Neural cell (in vitro differentiated cells): ENCODE data around the gene INPP5A. TPM values are rescaled to one million over a fixed set of nuclear protein-coding genes. Genes with fewer than 3 reads are reported as not detected.
A peak's percentile ranks its signal among the peaks of the same experiment; 100 is the strongest.

ENCODE experiments used
- H2AFZ ChIP-seq: fragments of 200-600, 300-800 bp; sonication (generic), shearing (Covaris generic); 2 replicates; pipeline ENCODE4 v1.6.0; 2014; ENCODE audit warnings: low read depth, mild to moderate bottlenecking, antibody characterized with exemption, low read length, moderate library complexity
- H3F3A ChIP-seq: fragments of 200-600 bp; shearing (Covaris generic); 2 replicates; pipeline ENCODE4 v1.6.1; 2016; ENCODE audit warnings: mild to moderate bottlenecking, moderate library complexity, mixed read lengths, antibody characterized with exemption, low read length; ENCODE audit not compliant: insufficient read depth, poor library complexity, severe bottlenecking
- H3K27ac ChIP-seq: fragments of 200-600, 300-800 bp; sonication (generic), shearing (Covaris generic); 2 replicates; pipeline ENCODE4 v1.5.1; 2014; ENCODE audit warnings: mild to moderate bottlenecking, low read length, moderate library complexity
- H3K27me3 ChIP-seq: fragments of 300-800, 200-600 bp; sonication (generic), shearing (Covaris generic); 2 replicates; pipeline ENCODE4 v1.6.0; 2014; ENCODE audit warnings: mild to moderate bottlenecking, low read depth, low read length, moderate library complexity; ENCODE audit not compliant: insufficient read depth
- H3K36me3 ChIP-seq: fragments of 300-800, 200-600 bp; sonication (generic), shearing (Covaris generic); 2 replicates; pipeline ENCODE4 v1.5.1; 2014; ENCODE audit warnings: mild to moderate bottlenecking, antibody characterized with exemption, low read length, moderate library complexity; ENCODE audit not compliant: insufficient read depth
- H3K4me2 ChIP-seq: fragments of 300-800, 200-600 bp; sonication (generic), shearing (Covaris generic); 2 replicates; pipeline ENCODE4 v1.6.0; 2014; ENCODE audit warnings: mild to moderate bottlenecking, low read length
- H3K4me3 ChIP-seq: fragments of 300-800, 200-600 bp; sonication (generic), shearing (Covaris generic); 2 replicates; pipeline ENCODE4 v1.5.1; 2014; ENCODE audit warnings: mild to moderate bottlenecking, low read length, moderate library complexity
- H3K79me2 ChIP-seq: fragments of 200-600 bp; shearing (Covaris generic); replicated peaks from 2 replicates; pipeline ENCODE4 v1.6.0; 2014; ENCODE audit warnings: mild to moderate bottlenecking, low read length, moderate library complexity; ENCODE audit not compliant: insufficient read depth
- H3K9ac ChIP-seq: fragments of 300-800, 200-600 bp; sonication (generic), shearing (Covaris generic); 2 replicates; pipeline ENCODE4 v1.6.1; 2016; ENCODE audit warnings: mild to moderate bottlenecking, low read length, mixed read lengths
- H3K9me2 ChIP-seq: fragments of 200-600 bp; shearing (Covaris generic); 2 replicates; pipeline ENCODE4 v1.6.1; 2016; ENCODE audit warnings: mild to moderate bottlenecking, low read length, mixed read lengths; ENCODE audit not compliant: insufficient read depth
- H3K9me3 ChIP-seq: fragments of 200-600, 300-800 bp; sonication (generic), shearing (Covaris generic); 2 replicates; pipeline ENCODE4 v1.6.1; 2016; ENCODE audit warnings: mild to moderate bottlenecking, mixed run types, low read length, moderate library complexity, mixed read lengths
- H4K20me1 ChIP-seq: fragments of 200-600 bp; shearing (Covaris generic); 2 replicates; pipeline ENCODE4 v1.6.1; 2016; ENCODE audit warnings: mild to moderate bottlenecking, mixed run types; ENCODE audit not compliant: insufficient read depth
- EP300 ChIP-seq: fragments of 450-650 bp; conservative IDR thresholded peaks from 2 replicates; pipeline ENCODE4 v1.6.1; 2014; ENCODE audit warnings: antibody characterized with exemption, mild to moderate bottlenecking, moderate library complexity; ENCODE audit not compliant: poor library complexity, severe bottlenecking
- EZH2 ChIP-seq: fragments of 200-600, 300-800 bp; shearing (Covaris generic), sonication (generic); IDR thresholded peaks from 2 replicates; pipeline ENCODE4 v1.6.1; 2014; ENCODE audit warnings: antibody characterized with exemption, low read length, borderline replicate concordance, mild to moderate bottlenecking; ENCODE audit not compliant: insufficient read depth, poor library complexity, severe bottlenecking
- MXI1 ChIP-seq: fragments of 450-650 bp; conservative IDR thresholded peaks from 2 replicates; pipeline ENCODE4 v1.6.1; 2014; ENCODE audit warnings: antibody characterized with exemption, mild to moderate bottlenecking; ENCODE audit not compliant: poor library complexity, severe bottlenecking
- POLR2AphosphoS5 ChIP-seq: IDR thresholded peaks from 2 replicates; pipeline ENCODE4 v1.6.1; 2012
- RAD21 ChIP-seq: fragments of 450-650 bp; conservative IDR thresholded peaks from 2 replicates; pipeline ENCODE4 v1.6.1; 2014; ENCODE audit warnings: antibody characterized with exemption, mild to moderate bottlenecking, moderate library complexity
- SMC3 ChIP-seq: fragments of 450-650 bp; conservative IDR thresholded peaks from 2 replicates; pipeline ENCODE4 v1.6.1; 2014; ENCODE audit warnings: antibody characterized with exemption, mild to moderate bottlenecking, moderate library complexity; ENCODE audit not compliant: poor library complexity
- TAF1 ChIP-seq: IDR thresholded peaks from 2 replicates; pipeline ENCODE4 v1.6.1; 2012; ENCODE audit warnings: low read depth
- polyA plus RNA-seq: library from polyadenylated mRNA; depleted of rRNA; stranded (reverse); fragments of >200 nt; gene quantifications from 2 replicates; pipeline ENCODE4 v1.2.3, GENCODE V29; 2014
- TF ChIP-seq, protein P1 (sequence below): IDR thresholded peaks from 2 replicates; pipeline ENCODE4 v1.6.1; 2012; ENCODE audit warnings: borderline replicate concordance
- TF ChIP-seq, protein P2 (sequence below): fragments of 450-650 bp; IDR thresholded peaks from 2 replicates; pipeline ENCODE4 v1.5.1; 2014; ENCODE audit warnings: antibody characterized with exemption, mild to moderate bottlenecking, moderate library complexity; ENCODE audit not compliant: poor library complexity, severe bottlenecking

INPP5A gene
- polyA plus RNA-seq, 1 donor from 2014 or later, result 48.8 TPM

DNA sequence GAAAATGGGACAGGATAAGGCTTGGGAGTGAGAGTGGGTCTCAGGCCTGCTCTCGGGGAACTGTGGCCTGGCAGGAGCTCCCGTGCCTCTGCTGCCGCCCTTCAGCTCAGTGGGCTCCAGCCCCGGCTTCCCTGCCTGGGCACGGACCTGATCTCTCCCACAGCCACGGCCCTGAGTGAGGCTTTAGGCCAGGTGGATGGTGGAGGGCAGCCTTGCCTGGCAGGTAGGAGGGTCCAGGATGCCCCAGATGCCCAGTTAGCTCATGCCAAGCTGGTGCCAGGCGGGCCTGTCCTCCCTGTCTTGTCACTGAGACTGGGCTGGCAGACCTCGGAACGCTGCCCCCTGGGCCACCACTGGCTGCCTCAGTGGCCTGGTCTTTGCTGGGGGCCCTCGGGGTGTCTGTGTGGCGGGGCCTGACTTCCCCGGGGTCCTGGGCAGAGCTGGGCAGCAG is 116.6 kb downstream of the INPP5A start:
- H4K20me1 ChIP-seq, result no peaks in the 10 kb centered on the region
- no peaks in the 10 kb centered on the region for H3K9me3 ChIP-seq

DNA sequence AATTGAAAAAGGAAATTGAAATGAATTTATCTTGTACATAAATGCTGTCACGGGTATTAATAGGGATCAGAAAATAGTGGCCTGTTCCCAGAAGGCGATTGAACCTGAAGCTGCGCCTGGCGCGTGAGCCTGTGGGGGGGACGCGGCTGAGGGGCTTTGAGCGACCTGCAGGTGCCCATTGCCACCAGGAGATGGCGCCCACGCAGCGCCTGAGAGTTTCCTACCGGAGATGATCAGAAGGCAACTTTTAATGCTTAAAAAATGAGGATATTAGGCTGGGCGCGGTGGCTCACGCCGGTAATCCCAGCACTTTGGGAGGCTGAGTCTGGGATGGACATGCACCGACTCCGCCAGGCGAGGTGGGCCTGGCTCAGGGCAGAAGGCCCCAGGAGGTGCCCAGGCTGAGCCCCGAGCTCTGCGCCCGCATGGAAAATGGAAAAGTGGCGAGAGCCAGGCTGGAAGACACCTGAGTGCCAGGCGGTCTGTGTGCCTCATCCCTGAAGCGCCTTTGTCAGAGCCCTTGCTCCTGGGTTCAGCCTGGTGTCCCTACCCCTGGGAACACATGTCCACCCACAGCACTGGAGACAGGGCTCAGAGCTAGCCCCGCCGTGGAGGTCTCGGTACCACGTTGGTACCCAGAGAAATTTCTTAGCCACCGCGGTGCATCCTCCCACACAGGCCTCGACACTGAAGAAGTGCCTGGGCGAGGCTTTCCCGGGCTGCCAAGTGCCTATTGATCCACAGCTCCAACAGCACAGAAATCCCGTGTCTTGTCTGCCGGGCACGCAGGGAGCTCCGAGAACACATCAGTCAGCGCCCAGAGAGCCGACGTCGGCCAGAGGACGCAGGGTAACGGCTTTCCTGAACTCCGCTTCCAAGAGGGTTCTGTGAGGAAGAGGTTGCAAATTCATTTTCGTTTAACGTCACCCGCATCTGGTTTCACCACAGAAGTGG is 117.4 kb downstream of the INPP5A start:
- Histone ChIP-seq H4K20me1 (no peaks in the 10 kb centered on the region), H3K4me2 (no peak overlapping the region), H3K27me3 (no peaks in the 10 kb centered on the region), H3K36me3 (no peaks in the 10 kb centered on the region), H3K79me2 (no peaks in the 10 kb centered on the region), H3K9ac (no peak overlapping the region), H3K27ac (no peak overlapping the region), H3K9me3 (no peaks in the 10 kb centered on the region), H3F3A (no peaks in the 10 kb centered on the region), H3K4me3 (no peak overlapping the region), H3K9me2 (no peaks in the 10 kb centered on the region), H2AFZ (no peak overlapping the region)
- TF ChIP-seq TAF1 (no peak), EP300 (no peak), POLR2AphosphoS5 (no peak), SMC3 (peak; percentile 91), EZH2 (no peak), MXI1 (no peak)
- TF ChIP-seq, protein P1, sequence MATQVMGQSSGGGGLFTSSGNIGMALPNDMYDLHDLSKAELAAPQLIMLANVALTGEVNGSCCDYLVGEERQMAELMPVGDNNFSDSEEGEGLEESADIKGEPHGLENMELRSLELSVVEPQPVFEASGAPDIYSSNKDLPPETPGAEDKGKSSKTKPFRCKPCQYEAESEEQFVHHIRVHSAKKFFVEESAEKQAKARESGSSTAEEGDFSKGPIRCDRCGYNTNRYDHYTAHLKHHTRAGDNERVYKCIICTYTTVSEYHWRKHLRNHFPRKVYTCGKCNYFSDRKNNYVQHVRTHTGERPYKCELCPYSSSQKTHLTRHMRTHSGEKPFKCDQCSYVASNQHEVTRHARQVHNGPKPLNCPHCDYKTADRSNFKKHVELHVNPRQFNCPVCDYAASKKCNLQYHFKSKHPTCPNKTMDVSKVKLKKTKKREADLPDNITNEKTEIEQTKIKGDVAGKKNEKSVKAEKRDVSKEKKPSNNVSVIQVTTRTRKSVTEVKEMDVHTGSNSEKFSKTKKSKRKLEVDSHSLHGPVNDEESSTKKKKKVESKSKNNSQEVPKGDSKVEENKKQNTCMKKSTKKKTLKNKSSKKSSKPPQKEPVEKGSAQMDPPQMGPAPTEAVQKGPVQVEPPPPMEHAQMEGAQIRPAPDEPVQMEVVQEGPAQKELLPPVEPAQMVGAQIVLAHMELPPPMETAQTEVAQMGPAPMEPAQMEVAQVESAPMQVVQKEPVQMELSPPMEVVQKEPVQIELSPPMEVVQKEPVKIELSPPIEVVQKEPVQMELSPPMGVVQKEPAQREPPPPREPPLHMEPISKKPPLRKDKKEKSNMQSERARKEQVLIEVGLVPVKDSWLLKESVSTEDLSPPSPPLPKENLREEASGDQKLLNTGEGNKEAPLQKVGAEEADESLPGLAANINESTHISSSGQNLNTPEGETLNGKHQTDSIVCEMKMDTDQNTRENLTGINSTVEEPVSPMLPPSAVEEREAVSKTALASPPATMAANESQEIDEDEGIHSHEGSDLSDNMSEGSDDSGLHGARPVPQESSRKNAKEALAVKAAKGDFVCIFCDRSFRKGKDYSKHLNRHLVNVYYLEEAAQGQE, result no peak
- TF ChIP-seq, protein P2, sequence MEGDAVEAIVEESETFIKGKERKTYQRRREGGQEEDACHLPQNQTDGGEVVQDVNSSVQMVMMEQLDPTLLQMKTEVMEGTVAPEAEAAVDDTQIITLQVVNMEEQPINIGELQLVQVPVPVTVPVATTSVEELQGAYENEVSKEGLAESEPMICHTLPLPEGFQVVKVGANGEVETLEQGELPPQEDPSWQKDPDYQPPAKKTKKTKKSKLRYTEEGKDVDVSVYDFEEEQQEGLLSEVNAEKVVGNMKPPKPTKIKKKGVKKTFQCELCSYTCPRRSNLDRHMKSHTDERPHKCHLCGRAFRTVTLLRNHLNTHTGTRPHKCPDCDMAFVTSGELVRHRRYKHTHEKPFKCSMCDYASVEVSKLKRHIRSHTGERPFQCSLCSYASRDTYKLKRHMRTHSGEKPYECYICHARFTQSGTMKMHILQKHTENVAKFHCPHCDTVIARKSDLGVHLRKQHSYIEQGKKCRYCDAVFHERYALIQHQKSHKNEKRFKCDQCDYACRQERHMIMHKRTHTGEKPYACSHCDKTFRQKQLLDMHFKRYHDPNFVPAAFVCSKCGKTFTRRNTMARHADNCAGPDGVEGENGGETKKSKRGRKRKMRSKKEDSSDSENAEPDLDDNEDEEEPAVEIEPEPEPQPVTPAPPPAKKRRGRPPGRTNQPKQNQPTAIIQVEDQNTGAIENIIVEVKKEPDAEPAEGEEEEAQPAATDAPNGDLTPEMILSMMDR, result peak; percentile 96

More for the DNA sequence above, 116.6 kb downstream of the INPP5A start:
- H3K36me3 ChIP-seq, result no peaks in the 10 kb centered on the region
- H3K9me2 ChIP-seq, result no peaks in the 10 kb centered on the region
- H3F3A ChIP-seq, result no peaks in the 10 kb centered on the region
- no peaks in the 10 kb centered on the region for H3K27me3 ChIP-seq
- H3K27ac ChIP-seq, result no peak overlapping the region
- TF ChIP-seq POLR2AphosphoS5 (no peak), MXI1 (no peak), EZH2 (no peak), EP300 (no peak), TAF1 (no peak), SMC3 (no peak), RAD21 (no peak)
- TF ChIP-seq, protein P2, result no peak
- TF ChIP-seq, protein P1, result no peak
- H3K4me3 ChIP-seq, result no peak overlapping the region
- no peak overlapping the region for H2AFZ ChIP-seq
- H3K4me2 ChIP-seq, result no peak overlapping the region
- no peak overlapping the region for H3K9ac ChIP-seq
- H3K79me2 ChIP-seq, result no peaks in the 10 kb centered on the region
